C4-2B (cell line): ENCODE data around the gene AZGP1.
"Not testable (repeated sequence)": the region's sequence is repeated elsewhere in the genome, so short reads cannot be mapped to it uniquely, and the experiment has no call there.

Experiments used
- H3K27ac ChIP-seq: fragments of 450-650 bp; 2 replicates; pipeline ENCODE4 v1.5.1; 2017
- ZFX ChIP-seq: fragments of 450-650 bp; IDR thresholded peaks from 2 replicates; pipeline ENCODE4 v1.6.1; 2017
- TF ChIP-seq, protein P1 (sequence below): fragments of 450-650 bp; conservative IDR thresholded peaks from 2 replicates; pipeline ENCODE4 v1.5.1; 2017; ENCODE audit warnings: mild to moderate bottlenecking

The AZGP1 gene

DNA sequence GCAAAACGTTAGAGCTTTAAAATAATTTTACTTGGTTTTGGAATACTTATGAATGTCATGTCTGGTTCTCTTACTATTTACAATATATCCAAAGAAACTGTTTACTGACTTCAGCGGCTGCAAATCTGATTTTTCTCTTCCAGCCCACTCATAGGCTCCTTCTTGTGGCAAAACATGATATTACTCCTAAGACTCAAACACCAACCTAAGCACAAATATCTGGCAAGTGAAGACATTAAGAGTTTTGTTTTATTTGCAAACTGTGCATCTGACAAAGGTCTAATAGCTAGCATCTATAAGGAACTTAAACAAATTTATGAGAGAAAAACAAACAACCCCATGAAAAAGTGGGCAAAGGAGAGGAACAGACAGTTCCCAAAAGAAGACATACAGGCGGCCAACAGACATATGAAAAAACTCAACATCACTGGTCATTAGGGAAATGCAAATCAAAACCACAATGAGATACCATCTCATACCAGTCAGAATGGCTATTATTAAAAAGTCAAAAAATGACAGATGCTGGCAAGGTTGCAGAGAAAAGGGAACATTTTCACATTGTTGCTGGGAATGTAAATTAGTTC, 26.1 kb downstream of the AZGP1 start:
- peak overlapping the region; percentile 91 for H3K27ac ChIP-seq
- TF ChIP-seq, protein P1, sequence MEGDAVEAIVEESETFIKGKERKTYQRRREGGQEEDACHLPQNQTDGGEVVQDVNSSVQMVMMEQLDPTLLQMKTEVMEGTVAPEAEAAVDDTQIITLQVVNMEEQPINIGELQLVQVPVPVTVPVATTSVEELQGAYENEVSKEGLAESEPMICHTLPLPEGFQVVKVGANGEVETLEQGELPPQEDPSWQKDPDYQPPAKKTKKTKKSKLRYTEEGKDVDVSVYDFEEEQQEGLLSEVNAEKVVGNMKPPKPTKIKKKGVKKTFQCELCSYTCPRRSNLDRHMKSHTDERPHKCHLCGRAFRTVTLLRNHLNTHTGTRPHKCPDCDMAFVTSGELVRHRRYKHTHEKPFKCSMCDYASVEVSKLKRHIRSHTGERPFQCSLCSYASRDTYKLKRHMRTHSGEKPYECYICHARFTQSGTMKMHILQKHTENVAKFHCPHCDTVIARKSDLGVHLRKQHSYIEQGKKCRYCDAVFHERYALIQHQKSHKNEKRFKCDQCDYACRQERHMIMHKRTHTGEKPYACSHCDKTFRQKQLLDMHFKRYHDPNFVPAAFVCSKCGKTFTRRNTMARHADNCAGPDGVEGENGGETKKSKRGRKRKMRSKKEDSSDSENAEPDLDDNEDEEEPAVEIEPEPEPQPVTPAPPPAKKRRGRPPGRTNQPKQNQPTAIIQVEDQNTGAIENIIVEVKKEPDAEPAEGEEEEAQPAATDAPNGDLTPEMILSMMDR: peak; percentile 95
- no peak for TF ChIP-seq ZFX

DNA sequence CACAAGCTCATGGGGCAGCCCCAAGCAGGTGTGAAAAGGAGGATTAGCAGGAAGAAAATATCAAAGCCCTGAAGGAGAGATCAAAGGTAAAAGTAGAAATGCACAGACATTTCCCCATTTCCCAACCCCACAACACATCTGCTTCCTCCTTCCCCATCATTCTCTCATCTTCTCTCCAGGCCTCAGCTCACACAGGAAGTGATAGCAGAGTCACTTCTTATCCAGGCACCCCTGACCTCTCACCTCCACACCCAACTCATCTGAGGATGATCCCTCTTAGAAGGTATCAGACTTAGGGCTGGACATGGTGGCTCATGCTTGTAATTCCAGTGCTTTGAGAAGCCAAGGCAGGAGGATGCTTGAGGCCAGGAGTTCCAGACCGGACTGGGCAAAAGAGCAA, 28.2 kb downstream of the AZGP1 start:
- TF ChIP-seq ZFX: no peak
- TF ChIP-seq, protein P1: no peak
- peak overlapping the region; percentile 81 for H3K27ac ChIP-seq

DNA sequence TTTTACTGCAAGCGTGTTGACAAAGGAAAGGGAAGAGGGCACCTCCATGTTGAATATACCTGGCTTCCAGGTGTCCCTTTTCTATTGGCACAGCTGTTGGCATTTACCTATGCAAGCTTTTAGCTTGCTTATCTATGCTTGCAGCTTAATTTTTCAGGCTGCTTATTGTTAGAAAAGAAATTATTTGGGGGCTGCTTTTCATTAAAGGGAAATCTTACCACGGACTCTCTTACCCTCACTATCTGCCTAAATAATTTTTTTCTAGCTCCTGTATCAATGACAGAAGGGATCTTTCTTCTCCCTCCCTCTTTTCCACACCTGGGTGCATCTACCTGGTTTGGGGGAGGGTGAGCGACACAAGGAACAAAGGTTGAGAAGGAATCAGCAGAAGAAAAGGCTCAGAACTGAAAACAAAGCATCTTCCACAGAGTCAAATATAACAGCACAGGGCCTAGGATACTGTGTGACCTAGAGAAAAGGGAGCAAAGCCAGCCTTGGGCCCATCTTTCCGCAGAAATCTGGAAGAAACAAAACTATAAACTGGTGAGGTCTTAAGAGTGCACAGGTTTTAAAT, 31.2 kb downstream of the AZGP1 start:
- TF ChIP-seq, protein P1: no peak
- TF ChIP-seq ZFX: no peak
- H3K27ac ChIP-seq: no peak overlapping the region

DNA sequence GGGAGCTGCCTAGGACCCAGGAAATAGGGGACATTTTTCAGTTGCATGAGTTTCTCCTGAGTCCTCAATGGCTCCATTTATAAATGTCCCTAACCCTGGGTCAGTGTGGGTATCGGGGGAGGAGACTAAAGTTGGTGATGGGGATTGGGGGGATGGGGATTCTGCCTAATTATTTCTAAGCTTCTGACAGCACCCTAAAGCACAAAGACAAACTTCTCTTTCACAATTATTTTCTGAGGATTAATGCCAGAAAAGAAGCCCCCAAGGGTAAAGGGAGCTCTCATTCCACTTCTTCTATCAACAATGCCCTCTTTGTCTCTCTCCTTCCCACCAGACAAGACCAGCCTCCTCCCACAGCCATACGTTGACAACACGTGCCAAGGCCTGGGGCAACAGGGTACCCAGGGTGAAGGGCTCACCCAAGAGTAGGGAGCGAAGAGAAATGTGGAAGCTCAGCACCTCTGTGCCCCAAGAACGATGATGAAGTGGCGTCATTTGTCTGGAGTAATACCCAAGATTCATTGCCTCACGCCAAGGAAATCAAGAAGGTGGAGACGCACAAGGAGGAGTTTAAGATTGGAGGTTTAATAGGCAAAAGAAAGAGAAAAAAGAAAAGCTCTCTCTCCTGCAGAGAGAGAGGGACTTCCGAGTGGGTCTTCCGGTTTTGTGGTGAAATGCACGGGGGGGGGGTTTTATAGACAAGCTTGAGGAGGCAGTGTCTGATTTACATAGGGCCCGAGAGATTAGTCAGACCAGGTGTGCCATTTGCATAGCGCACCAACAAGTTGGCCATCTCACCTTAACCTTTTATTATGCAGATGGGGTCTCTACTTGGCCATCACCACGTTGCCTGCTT, 32.0 kb downstream of the AZGP1 start:
- no peak overlapping the region for H3K27ac ChIP-seq
- TF ChIP-seq ZFX: no peak
- TF ChIP-seq, protein P1: no peak

DNA sequence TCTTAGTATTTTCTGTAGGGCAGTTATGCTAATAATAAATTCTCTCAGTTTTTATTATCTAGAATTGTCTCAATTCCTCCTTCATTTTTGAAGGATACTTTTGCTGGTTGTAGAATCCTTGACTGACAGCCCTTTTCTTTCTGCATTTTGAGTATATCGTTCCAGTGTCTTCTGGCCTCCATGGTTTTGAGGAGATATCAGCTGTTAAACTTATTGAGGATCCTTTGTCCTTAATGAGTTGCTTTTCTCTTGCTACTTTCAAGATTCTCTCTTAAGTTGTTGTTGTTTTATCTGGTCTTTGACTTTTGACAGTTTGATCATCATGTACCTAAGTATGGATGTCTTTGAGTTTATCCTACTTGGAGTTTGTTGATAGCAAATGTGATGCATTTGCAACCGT, 37.5 kb downstream of the AZGP1 start:
- TF ChIP-seq, protein P1: no peak
- no peak for TF ChIP-seq ZFX
- H3K27ac ChIP-seq: no peak overlapping the region

DNA sequence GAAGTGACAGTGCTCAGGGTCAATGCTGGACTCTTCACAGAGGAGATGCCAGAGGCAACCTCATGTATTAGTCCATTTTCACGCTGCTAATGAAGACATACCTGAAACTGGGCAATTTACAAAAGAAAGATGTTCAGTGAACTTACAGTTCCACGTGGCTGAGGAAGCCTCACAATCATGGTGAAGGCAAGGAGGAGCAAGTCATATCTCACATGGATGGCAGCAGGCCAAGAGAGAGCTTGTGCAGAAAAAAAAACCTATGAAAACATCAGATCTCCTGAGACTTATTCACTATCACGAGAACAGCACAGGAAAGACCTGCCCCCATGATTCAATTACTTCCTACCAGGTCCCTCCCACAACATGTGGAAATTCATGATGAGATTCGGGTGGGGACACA, 40.8 kb downstream of the AZGP1 start:
- not testable (repeated sequence) for H3K27ac ChIP-seq

DNA sequence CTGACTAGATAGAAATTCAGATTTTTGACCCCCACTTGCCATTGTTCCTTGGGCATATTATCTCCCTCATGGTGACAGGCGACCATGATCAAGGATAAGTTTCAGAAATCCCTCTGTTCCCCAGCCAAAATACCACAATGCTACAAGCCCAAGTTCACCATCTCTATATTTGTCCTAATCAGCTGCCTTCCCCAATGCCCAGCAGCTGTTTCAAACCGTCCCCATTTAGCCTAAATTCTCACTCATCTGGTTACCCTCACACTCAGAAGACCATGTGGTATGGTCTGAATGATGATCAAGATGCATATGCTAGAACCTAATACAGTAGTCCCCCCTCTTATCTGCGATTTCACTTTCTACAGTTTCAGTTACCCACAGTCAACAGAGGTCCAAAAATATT, 45.5 kb downstream of the AZGP1 start:
- no peak for TF ChIP-seq ZFX
- H3K27ac ChIP-seq: no peak overlapping the region

DNA sequence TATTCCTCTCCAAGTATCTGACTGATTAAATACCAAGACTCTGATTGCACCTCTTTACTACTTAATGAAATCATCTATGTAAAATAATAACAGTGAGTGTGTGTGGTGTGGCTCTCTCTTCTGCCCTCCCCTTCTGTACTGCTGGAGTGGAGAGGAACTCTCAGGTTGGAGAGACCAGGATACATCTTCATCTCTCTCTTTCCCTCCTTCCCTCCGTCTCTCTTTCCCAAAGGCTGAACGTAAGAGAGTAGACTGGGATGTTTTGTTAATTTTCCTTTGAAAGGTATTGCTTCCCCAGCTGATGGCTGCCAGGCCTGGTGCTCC, 46.1 kb downstream of the AZGP1 start:
- TF ChIP-seq ZFX: no peak
- TF ChIP-seq, protein P1: peak; percentile 46
- H3K27ac ChIP-seq: no peak overlapping the region
